SK-N-SH treated with all-trans-retinoic acid at 6 μM for 48 hours (cell line): Measurements from ENCODE around the gene CDK5.

Experiments used
- ATAC-seq: fragments of 200-7000 bp; cut with Tn5 transposase; 3 replicates; pipeline ENCODE4 v1.9.1; 2020; ENCODE audit warnings: mild to moderate bottlenecking, moderate library complexity
- ARNTL ChIP-seq: fragments of 450-650 bp; formaldehyde crosslinking; IDR thresholded peaks from 2 replicates; pipeline ENCODE4 v1.5.0; 2020; ENCODE audit warnings: low read depth, mild to moderate bottlenecking, moderate library complexity, borderline replicate concordance
- CREB5 ChIP-seq: fragments of 250-450 bp; sonication (Bioruptor Pico); IDR thresholded peaks from 2 replicates; pipeline ENCODE4 v1.5.1; 2020; ENCODE audit warnings: low read depth, mild to moderate bottlenecking, moderate library complexity
- CSRNP3 ChIP-seq: fragments of 250-450 bp; sonication (Bioruptor Pico); IDR thresholded peaks from 2 replicates; pipeline ENCODE4 v1.5.1; 2021; ENCODE audit warnings: mild to moderate bottlenecking, moderate library complexity
- ESRRG ChIP-seq: fragments of 250-450 bp; sonication (Bioruptor Pico); IDR thresholded peaks from 2 replicates; pipeline ENCODE4 v1.6.1; 2021; ENCODE audit warnings: mild to moderate bottlenecking
- GLIS3 ChIP-seq: fragments of 250-450 bp; sonication (Bioruptor Pico); IDR thresholded peaks from 2 replicates; pipeline ENCODE4 v1.5.0; 2020; ENCODE audit warnings: mild to moderate bottlenecking, moderate library complexity
- ISL1 ChIP-seq: fragments of 250-450 bp; sonication (Bioruptor Pico); IDR thresholded peaks from 2 replicates; pipeline ENCODE4 v2.1.2; 2022; ENCODE audit warnings: mild to moderate bottlenecking, moderate library complexity
- OSR1 ChIP-seq: fragments of 250-450 bp; sonication (Bioruptor Pico); IDR thresholded peaks from 2 replicates; pipeline ENCODE4 v1.8.0; 2022; ENCODE audit warnings: moderate library complexity, mild to moderate bottlenecking, inconsistent platforms
- PATZ1 ChIP-seq: fragments of 250-450 bp; sonication (Bioruptor Pico); IDR thresholded peaks from 2 replicates; pipeline ENCODE4 v1.8.0; 2020; ENCODE audit warnings: mild to moderate bottlenecking, moderate library complexity, borderline replicate concordance
- POU6F1 ChIP-seq: fragments of 250-450 bp; sonication (Bioruptor Pico); IDR thresholded peaks from 2 replicates; pipeline ENCODE4 v1.8.0; 2021; ENCODE audit warnings: low read depth, mild to moderate bottlenecking, moderate library complexity, borderline replicate concordance
- PPARA ChIP-seq: fragments of 250-450 bp; sonication (Bioruptor Pico); IDR thresholded peaks from 2 replicates; pipeline ENCODE4 v1.5.0; 2020; ENCODE audit warnings: mild to moderate bottlenecking, borderline replicate concordance
- SNAI2 ChIP-seq: fragments of 250-450 bp; sonication (Bioruptor Pico); IDR thresholded peaks from 2 replicates; pipeline ENCODE4 v1.5.0; 2020; ENCODE audit warnings: mild to moderate bottlenecking, moderate library complexity
- TCF4 ChIP-seq: fragments of 250-450 bp; sonication (Bioruptor Pico); IDR thresholded peaks from 2 replicates; pipeline ENCODE4 v1.8.0; 2021; ENCODE audit warnings: mild to moderate bottlenecking, moderate library complexity, borderline replicate concordance
- TOX ChIP-seq: fragments of 250-450 bp; sonication (Bioruptor Pico); IDR thresholded peaks from 2 replicates; pipeline ENCODE4 v1.8.0; 2021; ENCODE audit warnings: mild to moderate bottlenecking, moderate library complexity, borderline replicate concordance
- ZFP3 ChIP-seq: fragments of 250-450 bp; sonication (Bioruptor Pico); IDR thresholded peaks from 2 replicates; pipeline ENCODE4 v1.5.0; 2020; ENCODE audit warnings: mild to moderate bottlenecking, moderate library complexity
- ZFP30 ChIP-seq: fragments of 450-650 bp; formaldehyde crosslinking; IDR thresholded peaks from 2 replicates; pipeline ENCODE4 v1.5.0; 2022; ENCODE audit warnings: mild to moderate bottlenecking, moderate library complexity
- ZNF565 ChIP-seq: fragments of 450-650 bp; formaldehyde crosslinking; conservative IDR thresholded peaks from 2 replicates; pipeline ENCODE4 v1.5.0; 2020; ENCODE audit warnings: low read depth, mild to moderate bottlenecking, moderate library complexity
- ZNF70 ChIP-seq: fragments of 450-650 bp; formaldehyde crosslinking; IDR thresholded peaks from 2 replicates; pipeline ENCODE4 v1.5.0; 2020; ENCODE audit warnings: mild to moderate bottlenecking, moderate library complexity
- ZNF8 ChIP-seq: fragments of 450-650 bp; formaldehyde crosslinking; IDR thresholded peaks from 2 replicates; pipeline ENCODE4 v1.5.0; 2020; ENCODE audit warnings: mild to moderate bottlenecking, moderate library complexity

CDK5 gene

GRCh38 chr7:151034312-151035025 is 23.2 kb downstream of the CDK5 start (continued):
- TF ChIP-seq PATZ1 (CRISPR knock-in tag) (no peak), CREB5 (no peak)
- TF ChIP-seq, all 23 proteins: peak for 0

- TF ChIP-seq PPARA (CRISPR knock-in tag): no peak
- no peak for TF ChIP-seq OSR1 (CRISPR knock-in tag)
- no peak for TF ChIP-seq ESRRG (CRISPR knock-in tag)
- no peak for TF ChIP-seq SNAI2 (CRISPR knock-in tag)
- no peak for TF ChIP-seq ISL1 (CRISPR knock-in tag)
- no peak for TF ChIP-seq TOX (CRISPR knock-in tag)
- no peak for TF ChIP-seq CSRNP3 (CRISPR knock-in tag)
- TF ChIP-seq PATZ1 (CRISPR knock-in tag): no peak
- no peak for TF ChIP-seq ZNF70 (CRISPR knock-in tag)
- no peak for ATAC-seq
Measured at GRCh38 chr7:151033864-151034249, 23.8 kb downstream of the CDK5 start.

GRCh38 chr7:151032936-151033863 is 24.5 kb downstream of the CDK5 start:
- no peak for ATAC-seq
- no peak for TF ChIP-seq SNAI2 (CRISPR knock-in tag)
- no peak for TF ChIP-seq ZFP3 (CRISPR knock-in tag)
- no peak for TF ChIP-seq GLIS3
- no peak for TF ChIP-seq ARNTL (CRISPR knock-in tag)
- TF ChIP-seq CREB5: no peak
- no peak for TF ChIP-seq ZFP30 (CRISPR knock-in tag)
- TF ChIP-seq TCF4 (CRISPR knock-in tag): no peak
- no peak for TF ChIP-seq POU6F1 (CRISPR knock-in tag)
- TF ChIP-seq PATZ1 (CRISPR knock-in tag): no peak
- no peak for TF ChIP-seq ZNF8
- TF ChIP-seq CSRNP3 (CRISPR knock-in tag): no peak
- TF ChIP-seq ZNF565 (CRISPR knock-in tag): no peak
- TF ChIP-seq, all 23 proteins: peak for 0
